ENCODE data around the gene R3HDM1. TPM values are rescaled to one million over a fixed set of nuclear protein-coding genes. Genes with fewer than 3 reads are reported as not detected.
A peak's percentile ranks its signal among the peaks of the same experiment; 100 is the strongest.
"Not testable (repeated sequence)": the region's sequence is repeated elsewhere in the genome, so short reads cannot be mapped to it uniquely, and the experiment has no call there.

The R3HDM1 gene
- polyA plus RNA-seq, 1 donor: 23.5 TPM

DNA sequence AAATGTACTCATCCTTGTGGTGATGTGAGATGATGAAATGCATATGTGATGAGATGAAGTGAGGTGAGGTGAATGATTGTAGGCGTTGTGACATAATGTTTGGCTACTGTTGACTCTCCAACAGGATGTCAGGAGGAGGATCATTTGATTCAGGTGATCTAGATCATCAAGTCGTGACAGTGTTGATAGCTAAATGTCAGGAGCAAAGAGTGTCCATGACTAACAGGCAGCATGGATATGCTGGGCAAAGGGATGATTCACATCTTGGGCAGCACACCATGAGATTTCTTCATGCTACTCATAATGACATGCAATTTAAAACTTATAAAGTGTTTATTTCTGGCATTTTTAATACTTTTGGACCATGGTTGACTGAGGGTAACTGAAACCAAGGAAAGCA, 170.2 kb downstream of the R3HDM1 start:
- WGBS (ENCODE audit: insufficient coverage, low lambda C conversion rate): no CpG with 5 or more reads among the region's 2 CpGs
- Histone ChIP-seq H3K4me3 (ENCODE audit: low read length) (no peak overlapping the region), H3K4me1 (ENCODE audit: control insufficient read depth, insufficient read depth, low read length) (no peaks in the 10 kb centered on the region), H3K27me3 (ENCODE audit: control insufficient read depth, insufficient read depth, low read length) (no peaks in the 10 kb centered on the region), H3K36me3 (ENCODE audit: control insufficient read depth, insufficient read depth, low read length) (no peaks in the 10 kb centered on the region), H3K27ac (ENCODE audit: low read length) (no peak overlapping the region), H3K9me3 (ENCODE audit: control insufficient read depth, low read depth, low read length) (no peaks in the 10 kb centered on the region)
- no peak for DNase-seq

DNA sequence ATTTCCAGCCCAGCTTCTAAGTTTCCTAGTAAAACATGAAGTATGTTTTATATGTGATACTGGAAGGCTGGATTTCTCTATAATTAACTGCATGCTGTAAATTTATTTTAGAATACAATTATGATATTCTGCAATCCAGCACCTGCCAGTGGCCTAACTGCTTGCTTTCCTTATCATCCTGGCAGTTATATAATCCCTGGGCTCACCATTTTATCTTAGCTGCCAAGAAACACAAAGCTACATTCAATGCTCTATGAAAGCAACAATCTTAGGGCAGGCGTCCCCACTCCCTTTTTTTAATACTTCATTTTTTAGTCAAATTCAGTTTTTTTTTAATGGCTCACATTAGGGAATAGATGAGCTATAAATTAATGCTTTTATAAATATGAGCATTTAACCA, 172.0 kb downstream of the R3HDM1 start:
- Histone ChIP-seq H3K9me3 (ENCODE audit: control insufficient read depth, low read depth, low read length) (no peaks in the 10 kb centered on the region), H3K4me3 (ENCODE audit: low read length) (no peak overlapping the region), H3K4me1 (ENCODE audit: control insufficient read depth, insufficient read depth, low read length) (no peaks in the 10 kb centered on the region), H3K27ac (ENCODE audit: low read length) (no peak overlapping the region), H3K27me3 (ENCODE audit: control insufficient read depth, insufficient read depth, low read length) (no peaks in the 10 kb centered on the region), H3K36me3 (ENCODE audit: control insufficient read depth, insufficient read depth, low read length) (no peaks in the 10 kb centered on the region)
- no CpG with 5 or more reads among the region's 1 CpG for WGBS (ENCODE audit: insufficient coverage, low lambda C conversion rate)
- DNase-seq: no peak

DNA sequence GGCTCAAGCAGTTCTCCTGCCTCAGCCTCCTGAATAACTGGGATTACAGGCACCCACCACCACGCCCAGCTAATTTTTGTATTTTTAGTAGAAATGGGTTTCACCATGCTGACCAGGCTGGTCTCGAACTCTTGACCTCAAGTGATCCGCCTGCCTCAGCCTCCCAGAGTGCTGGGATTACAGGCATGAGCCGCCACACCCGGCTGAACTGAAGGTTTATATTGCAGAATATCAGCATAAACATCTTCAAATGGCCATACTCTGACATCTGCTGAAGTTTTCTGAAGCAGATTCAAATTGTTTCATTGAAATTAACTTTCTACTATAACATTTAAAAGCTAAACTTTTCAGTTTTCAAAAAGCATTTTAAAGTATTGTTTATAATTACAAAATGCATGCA, 172.8 kb downstream of the R3HDM1 start:
- H3K9me3 ChIP-seq (ENCODE audit: control insufficient read depth, low read depth, low read length); H3K27me3 ChIP-seq (ENCODE audit: control insufficient read depth, insufficient read depth, low read length); DNase-seq; H3K4me1 ChIP-seq (ENCODE audit: control insufficient read depth, insufficient read depth, low read length); H3K4me3 ChIP-seq (ENCODE audit: low read length); H3K27ac ChIP-seq (ENCODE audit: low read length); H3K36me3 ChIP-seq (ENCODE audit: control insufficient read depth, insufficient read depth, low read length): not testable (repeated sequence)
- no CpG with 5 or more reads among the region's 5 CpGs for WGBS (ENCODE audit: insufficient coverage, low lambda C conversion rate)

DNA sequence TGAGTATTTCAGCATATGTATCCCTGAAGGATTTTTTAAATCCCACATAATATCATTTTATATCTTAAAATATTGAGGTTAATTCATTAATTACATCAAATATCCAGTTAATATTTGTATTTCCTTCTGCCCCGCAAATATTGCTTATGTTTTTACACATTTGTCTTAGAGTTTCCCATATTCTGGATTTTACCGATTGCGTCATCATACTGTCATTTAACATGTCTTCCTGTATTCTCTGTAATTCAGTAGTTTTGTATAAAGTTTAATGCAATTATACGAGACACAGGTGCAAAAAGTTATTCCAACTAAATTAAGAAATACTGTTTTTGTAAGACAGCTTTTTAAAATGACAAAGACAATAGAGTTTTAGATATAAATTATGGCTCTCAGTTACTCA, 176.9 kb downstream of the R3HDM1 start:
- DNase-seq: no peak
- Histone ChIP-seq H3K4me3 (ENCODE audit: low read length) (no peak overlapping the region), H3K27me3 (ENCODE audit: control insufficient read depth, insufficient read depth, low read length) (no peaks in the 10 kb centered on the region), H3K4me1 (ENCODE audit: control insufficient read depth, insufficient read depth, low read length) (no peaks in the 10 kb centered on the region), H3K9me3 (ENCODE audit: control insufficient read depth, low read depth, low read length) (no peaks in the 10 kb centered on the region), H3K27ac (ENCODE audit: low read length) (no peak overlapping the region), H3K36me3 (ENCODE audit: control insufficient read depth, insufficient read depth, low read length) (peaks cover 2% of the 10 kb centered on the region)
- 100% methylated on average over 2 of the region's 4 CpGs for WGBS (ENCODE audit: insufficient coverage, low lambda C conversion rate)

DNA sequence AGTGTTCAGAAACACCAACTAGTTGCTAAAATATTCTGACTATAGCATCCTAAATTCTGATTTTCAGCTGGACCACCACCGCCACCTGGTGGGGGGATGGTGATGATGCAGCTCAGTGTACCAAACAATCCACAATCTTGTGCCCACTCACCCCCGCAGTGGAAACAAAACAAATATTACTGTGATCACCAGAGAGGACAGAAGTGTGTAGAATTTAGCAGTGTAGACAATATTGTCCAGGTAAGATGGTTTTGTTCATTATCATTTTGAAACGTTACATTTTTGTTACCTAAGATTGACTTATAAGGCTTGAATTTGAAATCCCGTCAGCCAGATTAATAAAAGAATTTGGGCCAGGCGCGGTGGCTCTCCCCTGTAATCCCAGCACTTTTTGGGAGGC, 178.7 kb downstream of the R3HDM1 start:
- DNase-seq: peak; percentile 11 to 24
- no peaks in the 10 kb centered on the region for H3K4me1 ChIP-seq (ENCODE audit: control insufficient read depth, insufficient read depth, low read length)
- H3K27ac ChIP-seq (ENCODE audit: low read length): no peak overlapping the region
- no peaks in the 10 kb centered on the region for H3K27me3 ChIP-seq (ENCODE audit: control insufficient read depth, insufficient read depth, low read length)
- H3K36me3 ChIP-seq (ENCODE audit: control insufficient read depth, insufficient read depth, low read length): peaks cover 2% of the 10 kb centered on the region
- WGBS (ENCODE audit: insufficient coverage, low lambda C conversion rate): no CpG with 5 or more reads among the region's 6 CpGs
- H3K9me3 ChIP-seq (ENCODE audit: control insufficient read depth, low read depth, low read length): no peaks in the 10 kb centered on the region
- no peak overlapping the region for H3K4me3 ChIP-seq (ENCODE audit: low read length)

DNA sequence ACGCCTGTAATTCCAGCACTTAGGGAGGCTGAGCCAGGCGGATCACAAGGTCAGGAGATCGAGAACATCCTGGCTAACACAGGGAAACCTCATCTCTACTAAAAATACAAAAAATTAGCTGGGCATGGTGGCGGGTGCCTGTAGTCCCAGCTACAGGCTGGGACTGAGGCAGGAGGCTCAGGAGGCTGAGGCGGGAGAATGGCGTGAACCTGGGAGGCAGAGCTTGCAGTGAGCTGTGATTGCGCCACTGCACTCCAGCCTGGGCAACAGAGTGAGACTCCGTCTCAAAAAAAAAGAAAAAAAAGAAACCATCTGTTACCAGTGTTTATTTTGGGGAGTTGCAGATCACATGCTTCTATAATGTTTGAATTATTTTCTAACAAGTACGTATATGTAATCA, 183.8 kb downstream of the R3HDM1 start:
- not testable (repeated sequence) for DNase-seq; H3K9me3 ChIP-seq (ENCODE audit: control insufficient read depth, low read depth, low read length); H3K4me1 ChIP-seq (ENCODE audit: control insufficient read depth, insufficient read depth, low read length); H3K4me3 ChIP-seq (ENCODE audit: low read length); H3K27me3 ChIP-seq (ENCODE audit: control insufficient read depth, insufficient read depth, low read length); H3K27ac ChIP-seq (ENCODE audit: low read length)
- WGBS (ENCODE audit: insufficient coverage, low lambda C conversion rate): 100% methylated on average over 2 of the region's 9 CpGs
- peaks cover 15% of the 10 kb centered on the region for H3K36me3 ChIP-seq (ENCODE audit: control insufficient read depth, insufficient read depth, low read length)

DNA sequence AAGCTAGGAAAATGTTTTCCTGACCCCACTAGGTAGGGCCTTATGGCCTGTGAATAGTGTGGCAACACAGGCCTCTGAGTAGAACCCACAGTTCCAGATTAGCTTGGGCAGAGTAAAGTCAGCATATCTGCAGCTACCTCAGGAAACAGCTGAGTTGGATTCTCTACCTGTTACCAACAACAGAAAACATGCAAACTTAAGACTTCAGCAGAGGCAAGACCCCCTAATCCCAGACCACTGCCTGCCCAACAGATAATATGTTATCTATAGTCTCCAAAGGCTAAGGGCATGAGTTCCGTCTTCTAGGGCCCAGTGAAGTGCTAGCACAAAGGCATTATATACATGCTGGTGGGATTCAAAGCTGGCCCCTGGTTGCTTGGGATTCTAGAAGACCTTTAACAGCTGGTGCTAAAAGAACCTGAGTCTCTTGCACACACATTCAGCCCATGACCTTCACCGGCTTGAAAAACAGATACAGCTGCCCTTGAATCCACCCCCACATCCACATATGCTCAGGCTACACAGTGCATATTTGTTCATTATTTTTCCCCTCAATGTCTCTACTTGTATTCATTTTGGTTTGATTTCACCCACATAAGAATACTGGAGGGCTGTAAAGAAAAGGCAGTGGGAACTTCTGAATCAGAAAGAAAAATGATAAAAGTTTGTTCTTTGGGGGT, 196.9 kb downstream of the R3HDM1 start:
- DNase-seq: no peak
- Histone ChIP-seq H3K9me3 (ENCODE audit: control insufficient read depth, low read depth, low read length) (no peaks in the 10 kb centered on the region), H3K4me1 (ENCODE audit: control insufficient read depth, insufficient read depth, low read length) (no peaks in the 10 kb centered on the region), H3K36me3 (ENCODE audit: control insufficient read depth, insufficient read depth, low read length) (peaks cover 11% of the 10 kb centered on the region), H3K27ac (ENCODE audit: low read length) (no peak overlapping the region), H3K27me3 (ENCODE audit: control insufficient read depth, insufficient read depth, low read length) (no peaks in the 10 kb centered on the region), H3K4me3 (ENCODE audit: low read length) (no peak overlapping the region)
- WGBS (ENCODE audit: insufficient coverage, low lambda C conversion rate): no CpG with 5 or more reads among the region's 2 CpGs

DNA sequence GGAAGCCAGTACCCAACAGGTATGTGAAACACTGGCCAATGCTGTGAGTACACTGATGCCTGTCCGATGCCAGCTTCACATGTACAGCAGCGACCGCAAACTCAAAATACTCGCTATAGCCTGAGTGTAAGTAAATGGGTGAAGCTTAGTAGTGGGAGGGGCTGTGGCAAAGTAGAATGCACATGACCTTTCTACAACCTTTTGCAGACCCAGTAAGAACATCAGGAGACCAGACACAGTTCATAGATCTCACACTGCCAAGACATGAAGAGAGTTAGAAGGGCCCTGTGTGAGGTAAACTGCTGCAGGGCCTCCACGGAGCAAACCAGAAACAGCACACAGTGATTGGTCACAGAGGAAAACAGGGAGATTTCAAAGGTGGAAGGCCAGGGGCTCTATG, 201.3 kb downstream of the R3HDM1 start:
- Histone ChIP-seq H3K36me3 (ENCODE audit: control insufficient read depth, insufficient read depth, low read length) (no peaks in the 10 kb centered on the region), H3K27ac (ENCODE audit: low read length) (no peak overlapping the region), H3K27me3 (ENCODE audit: control insufficient read depth, insufficient read depth, low read length) (no peaks in the 10 kb centered on the region), H3K4me3 (ENCODE audit: low read length) (no peak overlapping the region), H3K9me3 (ENCODE audit: control insufficient read depth, low read depth, low read length) (no peaks in the 10 kb centered on the region), H3K4me1 (ENCODE audit: control insufficient read depth, insufficient read depth, low read length) (no peaks in the 10 kb centered on the region)
- no peak for DNase-seq
- no CpG with 5 or more reads among the region's 5 CpGs for WGBS (ENCODE audit: insufficient coverage, low lambda C conversion rate)

DNA sequence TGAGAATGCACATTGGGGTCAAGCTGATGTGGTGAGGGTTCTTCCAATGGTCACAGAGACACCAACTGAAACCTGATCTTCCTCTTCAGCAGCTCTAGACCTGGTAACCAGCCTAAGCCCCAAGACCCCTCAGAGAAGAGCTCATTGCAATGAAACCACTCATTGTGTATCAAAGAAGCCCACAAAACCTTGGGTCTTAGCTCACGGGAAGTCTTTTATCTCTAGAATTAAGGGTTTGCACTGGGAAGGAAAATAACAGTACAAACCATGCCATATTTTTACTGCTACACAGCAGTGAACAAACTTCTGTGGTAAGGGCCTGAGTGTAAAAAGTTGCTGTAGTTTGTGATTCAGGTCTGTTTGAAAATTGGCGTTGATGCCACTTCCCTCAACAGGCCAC, 201.8 kb downstream of the R3HDM1 start:
- no peak overlapping the region for H3K4me3 ChIP-seq (ENCODE audit: low read length)
- no peaks in the 10 kb centered on the region for H3K9me3 ChIP-seq (ENCODE audit: control insufficient read depth, low read depth, low read length)
- H3K4me1 ChIP-seq (ENCODE audit: control insufficient read depth, insufficient read depth, low read length): no peaks in the 10 kb centered on the region
- H3K36me3 ChIP-seq (ENCODE audit: control insufficient read depth, insufficient read depth, low read length): no peaks in the 10 kb centered on the region
- no peaks in the 10 kb centered on the region for H3K27me3 ChIP-seq (ENCODE audit: control insufficient read depth, insufficient read depth, low read length)
- no peak overlapping the region for H3K27ac ChIP-seq (ENCODE audit: low read length)
- no peak for DNase-seq
- no CpG with 5 or more reads among the region's 2 CpGs for WGBS (ENCODE audit: insufficient coverage, low lambda C conversion rate)

DNA sequence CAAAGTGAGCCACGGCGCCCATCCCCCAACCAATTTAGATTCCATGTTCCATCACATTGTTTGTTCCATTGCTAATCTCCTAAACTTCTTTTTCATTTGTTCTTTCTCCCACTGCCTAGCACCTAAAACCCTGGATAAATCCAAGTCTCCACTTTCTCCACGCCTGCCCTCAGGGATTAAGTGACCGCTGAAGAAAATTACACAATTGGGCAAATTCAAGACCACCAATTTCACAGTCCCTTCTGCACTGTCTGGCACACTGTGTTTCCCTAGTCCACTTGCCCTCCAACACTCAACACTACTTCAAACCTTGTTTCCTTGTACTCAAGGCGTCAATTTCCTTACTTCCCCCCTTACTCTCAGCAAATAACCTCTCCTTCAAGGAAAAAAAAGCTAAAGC, 205.3 kb downstream of the R3HDM1 start:
- no peaks in the 10 kb centered on the region for H3K27me3 ChIP-seq (ENCODE audit: control insufficient read depth, insufficient read depth, low read length)
- no peak overlapping the region for H3K4me3 ChIP-seq (ENCODE audit: low read length)
- no peak for DNase-seq
- H3K27ac ChIP-seq (ENCODE audit: low read length): no peak overlapping the region
- no peaks in the 10 kb centered on the region for H3K4me1 ChIP-seq (ENCODE audit: control insufficient read depth, insufficient read depth, low read length)
- 93% methylated on average over 2 of the region's 5 CpGs for WGBS (ENCODE audit: insufficient coverage, low lambda C conversion rate)
- H3K9me3 ChIP-seq (ENCODE audit: control insufficient read depth, low read depth, low read length): no peaks in the 10 kb centered on the region
- no peaks in the 10 kb centered on the region for H3K36me3 ChIP-seq (ENCODE audit: control insufficient read depth, insufficient read depth, low read length)

DNA sequence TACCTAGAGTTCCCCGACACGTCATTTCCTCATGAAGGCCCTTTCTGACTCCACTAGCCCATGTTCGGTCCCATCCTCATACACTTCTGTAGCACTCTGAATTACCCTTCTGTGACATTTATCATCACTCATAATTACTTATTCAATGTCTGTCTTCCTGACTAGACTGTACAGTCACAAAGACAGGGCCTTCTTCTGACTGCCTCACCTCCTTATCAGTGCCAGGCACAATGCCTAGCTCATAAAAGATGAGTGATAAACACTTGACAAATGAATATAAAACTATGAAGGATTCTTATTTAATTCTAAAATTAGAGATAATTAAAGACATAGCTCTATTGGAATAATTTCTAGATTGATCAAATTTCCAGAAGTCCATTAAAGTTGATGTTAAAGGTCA, 208.9 kb downstream of the R3HDM1 start:
- H3K27me3 ChIP-seq (ENCODE audit: control insufficient read depth, insufficient read depth, low read length): no peaks in the 10 kb centered on the region
- H3K36me3 ChIP-seq (ENCODE audit: control insufficient read depth, insufficient read depth, low read length): peaks cover 5% of the 10 kb centered on the region
- WGBS (ENCODE audit: insufficient coverage, low lambda C conversion rate): 94% methylated on average over 3 of the region's 3 CpGs
- no peak overlapping the region for H3K4me3 ChIP-seq (ENCODE audit: low read length)
- no peak overlapping the region for H3K27ac ChIP-seq (ENCODE audit: low read length)
- no peaks in the 10 kb centered on the region for H3K4me1 ChIP-seq (ENCODE audit: control insufficient read depth, insufficient read depth, low read length)
- DNase-seq: no peak
- H3K9me3 ChIP-seq (ENCODE audit: control insufficient read depth, low read depth, low read length): no peaks in the 10 kb centered on the region
